HG03571 (cell line): Measurements from ENCODE around the gene DYNLT2.
"Not testable (repeated sequence)": the region's sequence is repeated elsewhere in the genome, so short reads cannot be mapped to it uniquely, and the experiment has no call there.

Source experiments
- ATAC-seq: cut with Tn5 transposase; IDR thresholded peaks from one replicate; pipeline ENCODE4 v1.9.1; 2021; ENCODE audit not compliant: unreplicated experiment

Gene DYNLT2

GRCh38 chr6:169783971-169784820 lies 32.8 kb upstream of the DYNLT2 start:
- ATAC-seq = no peak

GRCh38 chr6:169783401-169783800 lies 32.0 kb upstream of the DYNLT2 start:
- no peak for ATAC-seq

GRCh38 chr6:169782966-169783365 lies 31.6 kb upstream of the DYNLT2 start:
- ATAC-seq = no peak

GRCh38 chr6:169780571-169781091 lies 29.3 kb upstream of the DYNLT2 start:
- no peak for ATAC-seq

- no peak for ATAC-seq
These were observed 28.5 kb upstream of the DYNLT2 start for GRCh38 chr6:169779896-169780295.

DNA sequence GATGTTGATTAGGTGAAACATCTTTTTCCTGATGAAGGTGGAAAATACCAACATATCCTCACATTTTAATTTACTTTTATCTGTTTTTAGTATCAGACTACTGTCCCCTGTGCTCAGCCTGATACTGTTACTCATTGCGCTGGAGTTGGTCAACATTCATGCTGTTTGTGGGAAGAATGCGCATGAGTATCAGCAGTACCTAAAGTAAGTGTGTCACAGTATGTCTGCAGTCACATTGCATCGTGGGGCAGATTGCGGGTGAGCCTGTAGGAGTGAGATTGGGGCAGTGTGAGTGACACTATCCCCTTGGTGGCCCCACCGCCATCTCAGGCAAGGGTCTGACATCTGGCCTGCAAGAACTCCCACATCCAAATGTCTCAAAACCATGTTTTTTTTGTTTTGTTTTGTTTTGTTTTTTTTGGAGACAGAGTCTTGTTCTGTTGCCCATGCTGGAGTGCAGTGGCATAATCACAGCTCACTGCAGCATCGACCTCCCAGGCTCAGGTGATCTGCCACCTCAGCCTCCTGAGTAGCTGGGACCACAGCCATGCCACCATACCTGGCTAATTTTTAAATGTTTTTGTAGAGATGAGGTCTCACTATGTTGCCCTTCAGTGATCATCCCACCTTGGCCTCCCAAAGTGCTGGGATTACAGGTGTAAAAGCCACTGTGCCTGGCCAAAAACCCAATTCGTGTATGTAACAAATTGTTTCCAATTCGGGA lies 27.9 kb upstream of the DYNLT2 start:
- no peak for ATAC-seq

- no peak for ATAC-seq
These were observed 27.3 kb upstream of the DYNLT2 start for GRCh38 chr6:169778646-169779045.

GRCh38 chr6:169777896-169778295 lies 26.5 kb upstream of the DYNLT2 start:
- ATAC-seq = no peak

DNA sequence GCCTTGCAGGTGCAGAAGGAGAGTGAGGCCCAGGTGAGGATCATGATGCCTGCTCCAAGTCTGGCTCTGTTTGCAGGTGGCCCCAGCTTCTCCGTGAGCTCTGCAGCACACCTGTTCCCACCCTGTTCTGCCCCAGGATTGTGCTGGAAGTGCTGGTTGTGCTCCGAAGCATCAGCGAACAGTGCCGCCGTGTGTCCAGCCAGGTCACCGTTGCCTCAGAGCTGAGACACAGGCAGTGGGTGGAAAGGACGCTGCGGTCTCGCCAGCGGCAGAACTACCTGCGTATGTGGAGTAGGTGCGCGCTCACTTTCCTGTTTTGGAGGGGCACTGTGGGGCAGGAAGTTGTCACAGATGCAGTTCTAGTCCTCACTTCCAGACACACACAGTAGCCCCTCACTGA lies 25.0 kb upstream of the DYNLT2 start:
- ATAC-seq = no peak

GRCh38 chr6:169775321-169775720 lies 23.9 kb upstream of the DYNLT2 start:
- ATAC-seq = no peak

DNA sequence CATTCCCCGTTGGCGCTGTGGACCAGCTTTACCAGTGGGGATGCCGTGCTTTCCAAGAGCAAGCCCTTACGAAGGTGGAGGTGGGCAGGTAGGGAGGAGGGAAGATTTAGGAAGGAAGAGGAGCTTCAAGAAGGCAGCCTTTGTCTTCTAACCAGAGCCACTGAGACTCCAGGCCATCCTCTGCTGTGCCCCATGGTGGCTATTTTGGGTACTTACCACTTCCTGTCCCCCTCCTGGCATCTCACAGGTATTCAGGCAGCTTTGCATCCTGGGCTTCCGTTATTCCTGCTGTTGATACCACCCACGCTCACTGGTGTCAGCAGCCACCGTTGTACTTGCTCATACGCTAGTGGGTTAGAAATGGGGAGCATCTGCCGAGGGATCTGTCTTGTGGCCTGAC lies 23.0 kb upstream of the DYNLT2 start:
- no peak for ATAC-seq

DNA sequence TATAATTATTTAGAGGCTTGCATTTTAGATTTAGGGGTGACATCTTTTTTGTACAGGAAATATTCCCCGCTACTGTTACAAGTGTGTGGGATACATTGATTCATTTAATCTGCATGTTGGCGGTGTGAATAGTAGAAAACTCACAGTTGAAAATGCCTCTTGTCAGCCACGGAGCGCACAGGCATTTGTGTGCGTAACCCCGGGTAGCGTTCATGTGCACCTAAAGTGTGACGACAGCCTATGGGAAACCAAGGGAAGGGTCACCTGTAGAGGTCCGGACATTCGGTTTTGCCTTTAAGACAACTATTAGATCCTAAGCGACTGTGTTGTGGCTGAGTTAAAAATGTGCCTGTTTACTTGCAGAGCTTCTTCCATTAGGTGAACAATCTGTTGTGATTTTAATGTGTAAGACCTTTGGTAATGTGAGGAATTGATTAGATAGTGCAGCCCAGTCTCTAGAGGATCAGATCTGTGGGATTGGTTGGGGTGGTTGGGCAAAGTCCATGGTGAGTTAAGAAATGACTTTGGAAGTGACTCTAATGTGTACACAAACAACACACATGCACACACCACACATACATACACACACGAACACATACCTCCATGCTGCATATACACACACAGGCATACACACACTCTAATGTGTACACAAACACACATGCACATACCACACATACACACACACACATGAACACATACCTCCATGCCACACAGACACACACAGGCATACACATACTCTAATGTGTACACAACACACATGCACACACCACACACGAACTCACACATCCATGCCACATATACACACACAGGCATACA lies 15.8 kb upstream of the DYNLT2 start:
- ATAC-seq = no peak

- no peak for ATAC-seq
These were observed 14.9 kb upstream of the DYNLT2 start for GRCh38 chr6:169766232-169766631.

GRCh38 chr6:169765789-169766188 lies 14.4 kb upstream of the DYNLT2 start:
- ATAC-seq = not testable (repeated sequence)

GRCh38 chr6:169763881-169764280 lies 12.5 kb upstream of the DYNLT2 start:
- no peak for ATAC-seq

GRCh38 chr6:169763308-169763707 lies 11.9 kb upstream of the DYNLT2 start:
- no peak for ATAC-seq

DNA sequence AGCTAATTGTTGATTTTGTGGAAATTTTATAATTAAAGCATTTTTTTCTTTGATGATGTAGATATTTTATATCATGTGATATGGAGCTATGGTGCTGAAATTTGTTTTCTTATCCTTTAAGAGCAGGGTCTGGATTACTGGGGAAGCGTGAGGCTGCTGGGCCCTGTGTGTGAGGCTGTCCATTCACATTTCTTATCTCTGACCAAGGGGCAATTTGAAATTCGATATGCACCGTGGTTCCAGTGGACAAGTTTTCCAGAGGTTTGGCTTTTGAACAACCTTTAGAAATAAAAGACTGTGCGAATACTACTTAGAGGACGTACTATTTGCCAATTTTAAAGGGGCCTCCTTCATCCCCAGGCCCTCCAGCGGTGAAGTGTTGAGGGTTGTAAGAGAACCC lies 3.8 kb upstream of the DYNLT2 start:
- ATAC-seq = no peak

GRCh38 chr6:169752074-169752623 lies 777 bp upstream of the DYNLT2 start:
- ATAC-seq = no peak

DNA sequence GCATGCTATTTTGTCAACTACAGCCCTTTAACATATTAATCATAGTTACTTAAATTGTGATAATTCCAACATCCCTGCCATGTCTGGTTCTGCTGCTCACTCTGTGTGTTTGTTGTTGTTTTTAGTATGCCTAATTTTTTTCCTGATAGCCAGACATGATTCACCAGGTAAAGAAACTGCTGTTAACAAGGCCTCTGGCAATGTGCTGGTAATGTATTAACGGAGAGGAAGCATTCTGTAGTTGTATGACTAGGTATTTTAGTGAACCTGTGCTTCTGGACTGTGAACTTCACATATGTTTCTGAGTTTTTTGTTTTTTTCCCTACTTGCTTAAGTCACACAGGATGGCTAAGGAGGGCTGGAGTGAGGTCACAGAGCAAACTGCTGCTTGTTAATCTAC lies 4.8 kb downstream of the DYNLT2 start:
- no peak for ATAC-seq

DNA sequence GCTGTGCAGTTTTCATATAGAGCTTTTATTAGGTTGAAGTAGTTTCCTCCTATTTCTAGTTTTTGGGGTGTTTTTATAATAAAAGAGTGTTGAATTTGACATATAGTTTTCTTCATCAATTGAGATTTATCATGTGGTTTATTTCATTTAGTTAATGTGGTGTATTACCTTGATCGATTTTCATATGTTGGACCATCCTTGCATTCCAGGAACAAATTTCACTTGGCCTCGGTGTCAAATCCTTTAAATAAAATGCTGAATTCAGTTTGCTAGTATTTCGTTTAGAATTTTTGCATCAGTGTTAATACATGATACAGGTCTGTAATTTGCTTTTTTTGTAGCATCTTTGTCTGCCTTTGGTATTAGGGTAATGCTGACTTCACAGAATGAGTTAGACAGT lies 6.0 kb downstream of the DYNLT2 start:
- no peak for ATAC-seq

GRCh38 chr6:169741344-169741743 lies 10.0 kb downstream of the DYNLT2 start:
- no peak for ATAC-seq
